Thymus (tissue), 14 donors: Measurements from ENCODE around the gene PPCDC. TPM values are rescaled to one million over a fixed set of nuclear protein-coding genes. Genes with fewer than 3 reads are reported as not detected.

Experiments
- DNase-seq, 9 donors: peaks; one replicate each; pipeline ENCODE4 v3.0.0-alpha.2; 2013; ENCODE audit warnings: low spot score in 9 of 9, low read depth in 6 of 9, missing footprints in 1 of 9
- H3K27ac ChIP-seq, 2 donors: one replicate each; pipeline ENCODE4 v1.5.1; 2013; ENCODE audit warnings: control low read depth in 1 of 2, low read depth in 1 of 2, low read length in 1 of 2, mild to moderate bottlenecking in 1 of 2, moderate library complexity in 1 of 2
- H3K27me3 ChIP-seq, 2 donors: one replicate each; pipeline ENCODE4 v1.5.1; 2013; ENCODE audit warnings: low read length in 1 of 2; ENCODE audit not compliant: control insufficient read depth in 2 of 2, insufficient read depth in 1 of 2
- H3K36me3 ChIP-seq, 2 donors: one replicate each; pipeline ENCODE4 v1.5.1; 2013; ENCODE audit warnings: low read length in 1 of 2, mild to moderate bottlenecking in 1 of 2, moderate library complexity in 1 of 2; ENCODE audit not compliant: control insufficient read depth in 2 of 2, insufficient read depth in 2 of 2
- H3K4me1 ChIP-seq, 2 donors: one replicate each; pipeline ENCODE4 v1.5.1; 2013; ENCODE audit warnings: low read length in 2 of 2; ENCODE audit not compliant: control insufficient read depth in 2 of 2, insufficient read depth in 2 of 2
- H3K4me3 ChIP-seq, 2 donors: one replicate each; pipeline ENCODE4 v1.5.1; 2013; ENCODE audit warnings: low read length in 2 of 2, control low read depth in 1 of 2, mild to moderate bottlenecking in 1 of 2
- H3K9me3 ChIP-seq, 2 donors: one replicate each; pipeline ENCODE4 v1.5.1; 2013; ENCODE audit warnings: low read length in 1 of 2, mild to moderate bottlenecking in 1 of 2; ENCODE audit not compliant: control insufficient read depth in 2 of 2, insufficient read depth in 1 of 2
- WGBS: extraction: QIAGEN DNeasy Blood & Tissue Kit; methylation state at CpG from one replicate; pipeline ENCODE4 v1.1.7; 2013; 5-methylcytosine and 5-hydroxymethylcytosine counted together
- long read RNA-seq, 10 donors: transcript quantifications; one replicate each; lab custom pipeline, GENCODE V29; 2026
- polyA plus RNA-seq: library from polyadenylated mRNA; stranded (reverse); fragments of 200-250 nt; gene quantifications from one replicate; pipeline ENCODE4 v1.2.3, GENCODE V29; 2013
- total RNA-seq: library from RNA; stranded (reverse); fragments of 120-200 nt; gene quantifications from one replicate; pipeline ENCODE4 v1.2.4, GENCODE V29; 2013
- donor health status: healthy.

PPCDC gene, protein sequence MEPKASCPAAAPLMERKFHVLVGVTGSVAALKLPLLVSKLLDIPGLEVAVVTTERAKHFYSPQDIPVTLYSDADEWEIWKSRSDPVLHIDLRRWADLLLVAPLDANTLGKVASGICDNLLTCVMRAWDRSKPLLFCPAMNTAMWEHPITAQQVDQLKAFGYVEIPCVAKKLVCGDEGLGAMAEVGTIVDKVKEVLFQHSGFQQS
- total RNA-seq (11.3 TPM), polyA plus RNA-seq (20.9 TPM)
- long read RNA-seq, donor 1: 0 reads
- long read RNA-seq, donor 2: 0 reads
- long read RNA-seq, donor 3, partial matches to known transcripts: 0 of 2 reads
- long read RNA-seq, donor 3, other reads (novel, unspliced or antisense): 0 of 2 reads
- long read RNA-seq, donor 4, partial matches to known transcripts: 0 of 4 reads
- long read RNA-seq, donor 4, other reads (novel, unspliced or antisense): 0 of 4 reads
- long read RNA-seq, donor 5, partial matches to known transcripts: 0 of 4 reads
- long read RNA-seq, donor 5, other reads (novel, unspliced or antisense): 0 of 4 reads
- long read RNA-seq, donor 6, partial matches to known transcripts: 0 of 3 reads
- long read RNA-seq, donor 6, other reads (novel, unspliced or antisense): 0 of 3 reads
- long read RNA-seq, donor 7, partial matches to known transcripts: 0 of 2 reads
- long read RNA-seq, donor 7, other reads (novel, unspliced or antisense): 0 of 2 reads
- long read RNA-seq, donor 8, partial matches to known transcripts: 0 of 2 reads
- long read RNA-seq, donor 8, other reads (novel, unspliced or antisense): 0 of 2 reads
- long read RNA-seq, donor 9, partial matches to known transcripts: 0 of 4 reads
- long read RNA-seq, donor 9, other reads (novel, unspliced or antisense): 0 of 4 reads
- long read RNA-seq, donor 10, partial matches to known transcripts: 0 of 2 reads
- long read RNA-seq, donor 10, other reads (novel, unspliced or antisense): 0 of 2 reads

DNA sequence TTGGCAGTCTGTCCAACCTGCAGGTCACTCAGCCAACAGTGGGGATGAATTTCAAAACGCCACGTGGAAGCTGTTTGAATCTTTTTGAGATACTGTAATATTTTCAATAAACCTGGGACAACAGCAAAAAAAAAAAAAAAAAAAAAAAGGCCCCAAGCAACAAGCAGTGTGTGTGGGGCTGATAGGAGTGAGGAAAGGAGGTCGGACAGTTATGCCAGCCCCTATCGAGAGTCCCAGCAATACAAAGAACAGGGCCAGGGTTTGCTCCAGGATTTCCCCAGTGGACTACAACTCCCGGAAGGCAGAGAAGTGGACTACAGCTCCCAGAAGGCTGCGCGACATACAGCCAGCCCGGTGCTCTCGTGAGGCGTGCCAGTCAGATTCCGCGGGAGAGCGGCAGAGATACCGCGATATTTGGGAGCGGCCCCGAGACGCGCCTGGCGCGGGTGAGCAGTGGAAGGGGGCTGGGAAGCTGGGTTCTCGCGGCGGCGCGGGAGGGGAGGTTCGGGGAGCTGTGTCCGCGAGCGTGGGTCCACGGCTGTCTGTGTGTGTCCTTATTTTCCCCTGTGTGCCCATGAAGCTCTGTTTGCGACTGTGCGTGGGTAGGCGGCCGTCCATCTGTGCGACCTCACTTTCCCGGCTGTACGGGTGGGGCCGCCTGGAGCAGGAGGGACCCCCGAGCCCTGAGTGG is at the start of gene PPCDC:
Gene PPCDC (plus strand): TSS at position 410 of the 691 bp plus-strand sequence. CDS start 4,729 bp downstream, outside the sequence.
- WGBS: 4% methylated on average over 40 of the region's 40 CpGs
- Histone ChIP-seq H3K9me3 (no peaks in the 10 kb centered on the region), H3K27ac (peak within 1 kb of the TSS; percentile 70 to 86), H3K4me1 (peaks cover 8 to 30% of the 10 kb centered on the region in 2 donors), H3K36me3 (peaks cover 0 to 5% of the 10 kb centered on the region in 2 donors), H3K27me3 (no peaks in the 10 kb centered on the region), H3K4me3 (peak within 1 kb of the TSS; percentile 79 to 80)
- peak; percentile 86 to 97 (median 92) for DNase-seq

DNA sequence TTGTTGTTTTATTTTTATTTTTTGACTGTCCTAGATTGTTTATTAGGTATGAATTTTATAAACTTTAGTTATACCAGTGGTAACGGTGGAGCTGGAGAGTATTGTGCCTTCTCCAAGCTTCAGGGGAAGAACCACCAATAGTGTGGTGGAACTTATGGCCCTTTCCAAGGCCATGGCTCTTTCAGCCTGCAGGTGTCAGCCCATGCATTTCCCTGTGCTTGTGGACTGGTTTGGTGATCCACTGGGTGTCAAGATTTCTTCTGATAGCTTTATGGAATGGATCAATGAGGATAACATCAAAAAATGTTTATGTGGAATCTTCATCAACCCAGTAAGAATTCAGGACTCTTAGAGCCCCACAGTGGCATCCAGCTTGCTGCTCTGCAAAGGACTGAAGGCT is 47.2 kb upstream of the PPCDC start:
- H3K27ac ChIP-seq: no peak overlapping the region
- DNase-seq: no peak
- peaks cover 0 to 6% of the 10 kb centered on the region in 2 donors for H3K27me3 ChIP-seq
- no peaks in the 10 kb centered on the region for H3K9me3 ChIP-seq
- no peaks in the 10 kb centered on the region for H3K36me3 ChIP-seq
- WGBS: 100% methylated on average over 1 of the region's 1 CpG
- H3K4me3 ChIP-seq: no peak overlapping the region
- H3K4me1 ChIP-seq: no peaks in the 10 kb centered on the region

DNA sequence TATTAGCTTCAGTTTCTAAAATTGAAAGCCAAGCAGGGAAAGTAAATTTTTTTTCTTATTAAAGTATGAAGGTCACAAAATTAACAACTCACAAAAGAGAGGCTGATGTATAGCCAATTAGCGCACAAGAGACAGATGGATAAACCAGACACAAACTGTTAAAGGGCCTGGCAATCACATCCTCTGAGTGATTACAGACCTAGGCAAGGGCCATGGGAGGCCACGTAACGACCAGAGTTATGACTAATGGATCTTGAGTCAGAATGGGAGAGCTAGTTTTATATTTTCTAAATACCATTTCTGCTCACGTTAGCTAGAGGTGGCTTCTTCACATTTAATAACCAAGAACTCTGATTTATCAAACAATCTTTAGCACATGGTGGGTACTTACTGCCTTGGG is 45.8 kb upstream of the PPCDC start:
- H3K27ac ChIP-seq: no peak overlapping the region
- no peak overlapping the region for H3K4me3 ChIP-seq
- H3K27me3 ChIP-seq: peaks cover 0 to 4% of the 10 kb centered on the region in 2 donors
- no peak for DNase-seq
- no peaks in the 10 kb centered on the region for H3K4me1 ChIP-seq
- no peaks in the 10 kb centered on the region for H3K9me3 ChIP-seq
- H3K36me3 ChIP-seq: no peaks in the 10 kb centered on the region
- 91% methylated on average over 4 of the region's 4 CpGs for WGBS

DNA sequence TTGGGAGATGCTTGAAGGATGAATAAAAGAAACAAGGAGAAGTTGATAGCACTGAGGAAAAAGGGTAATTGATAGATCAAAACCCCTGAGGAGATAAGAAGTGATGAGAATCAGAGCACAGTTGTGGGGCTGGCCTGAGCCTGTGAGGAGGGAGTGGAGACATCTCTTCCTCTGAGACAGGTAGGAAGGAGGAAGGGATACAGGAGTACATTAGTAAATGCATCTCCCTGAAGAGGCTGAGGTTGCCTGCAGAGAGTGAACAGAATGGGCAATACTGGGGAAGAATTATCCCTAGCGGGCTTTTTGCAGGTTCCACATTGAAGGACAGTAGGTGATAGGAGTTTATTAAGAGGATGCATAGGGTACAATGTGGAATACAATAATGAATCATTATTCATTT is 45.3 kb upstream of the PPCDC start:
- Histone ChIP-seq H3K27me3 (peaks cover 0 to 3% of the 10 kb centered on the region in 2 donors), H3K9me3 (no peaks in the 10 kb centered on the region), H3K4me3 (no peak overlapping the region), H3K27ac (no peak overlapping the region), H3K4me1 (no peaks in the 10 kb centered on the region), H3K36me3 (no peaks in the 10 kb centered on the region)
- DNase-seq: no peak
- 100% methylated on average over 1 of the region's 1 CpG for WGBS

DNA sequence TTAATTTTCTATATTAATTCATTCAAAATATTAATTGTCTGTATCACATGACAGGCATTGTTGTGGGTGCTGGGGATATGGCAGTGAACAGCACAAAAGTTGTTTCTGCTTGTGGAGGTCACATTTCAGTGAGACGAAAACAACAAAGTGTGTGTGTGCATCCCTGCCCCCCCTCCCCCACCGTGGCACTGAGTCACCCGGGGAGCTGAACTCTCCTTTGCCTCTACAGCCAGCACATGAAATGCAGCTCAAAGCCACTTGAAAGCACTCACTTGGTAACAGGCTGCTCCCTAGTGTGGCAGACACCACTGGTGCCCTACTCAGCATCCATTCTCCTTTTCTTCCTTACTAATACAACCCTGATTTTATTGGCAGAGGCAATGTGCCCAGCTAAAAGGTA is 44.9 kb upstream of the PPCDC start:
- WGBS: 33% methylated on average over 3 of the region's 3 CpGs
- H3K27ac ChIP-seq: no peak overlapping the region
- H3K4me1 ChIP-seq: no peaks in the 10 kb centered on the region
- no peak for DNase-seq
- no peak overlapping the region for H3K4me3 ChIP-seq
- no peaks in the 10 kb centered on the region for H3K36me3 ChIP-seq
- no peaks in the 10 kb centered on the region for H3K9me3 ChIP-seq
- H3K27me3 ChIP-seq: peaks cover 0 to 3% of the 10 kb centered on the region in 2 donors

DNA sequence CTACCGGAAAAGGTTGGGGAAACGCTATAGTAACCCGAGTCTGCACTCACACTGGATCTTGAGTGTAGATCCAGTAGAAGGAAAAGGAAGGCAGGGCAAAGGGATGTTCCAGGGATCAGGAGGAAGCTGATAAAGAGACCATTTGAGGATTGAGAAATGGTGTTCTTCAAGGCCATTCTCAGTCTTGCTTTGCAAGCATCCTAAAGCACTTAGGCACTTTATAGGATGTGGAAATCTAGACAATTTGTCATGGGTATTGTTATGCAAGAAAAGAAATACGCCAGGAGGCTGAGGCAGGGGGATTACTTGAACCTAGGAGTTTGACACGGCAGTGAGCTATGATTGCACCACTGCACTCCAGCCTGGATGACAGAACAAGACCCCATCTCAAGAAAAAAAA is 41.2 kb upstream of the PPCDC start:
- H3K4me3 ChIP-seq: no peak overlapping the region
- H3K9me3 ChIP-seq: no peaks in the 10 kb centered on the region
- WGBS: 82% methylated on average over 5 of the region's 5 CpGs
- H3K36me3 ChIP-seq: no peaks in the 10 kb centered on the region
- DNase-seq: no peak
- H3K4me1 ChIP-seq: no peaks in the 10 kb centered on the region
- no peak overlapping the region for H3K27ac ChIP-seq
- peaks cover 0 to 8% of the 10 kb centered on the region in 2 donors for H3K27me3 ChIP-seq

DNA sequence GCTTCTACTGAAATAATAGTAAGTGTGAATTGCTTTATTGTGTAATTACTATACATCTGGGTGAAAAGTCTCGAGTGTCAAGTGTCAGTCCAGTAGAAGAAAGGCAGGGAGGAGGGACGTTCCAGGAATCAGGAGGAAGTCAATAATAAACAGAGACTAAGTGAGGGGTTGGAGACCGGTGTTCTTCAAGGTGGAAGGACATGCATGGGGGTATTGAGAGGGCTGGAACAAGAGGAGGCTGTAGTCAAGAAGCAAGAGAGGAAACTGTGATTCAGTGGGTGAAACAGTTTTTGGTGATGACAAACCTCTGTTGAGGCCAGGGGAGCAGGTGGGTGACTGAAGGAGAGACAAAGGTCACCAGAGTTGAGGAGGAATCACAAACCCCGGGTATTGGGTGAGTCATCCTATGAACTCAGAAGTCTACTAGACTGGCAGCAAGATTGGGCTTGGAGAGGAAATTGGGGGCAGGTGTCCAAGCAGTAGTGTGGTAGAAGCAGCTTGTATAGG is 39.6 kb upstream of the PPCDC start:
- Histone ChIP-seq H3K27me3 (peaks cover 0 to 12% of the 10 kb centered on the region in 2 donors), H3K27ac (no peak overlapping the region), H3K9me3 (no peaks in the 10 kb centered on the region), H3K4me1 (no peaks in the 10 kb centered on the region), H3K4me3 (no peak overlapping the region), H3K36me3 (no peaks in the 10 kb centered on the region)
- no peak for DNase-seq
- WGBS: 59% methylated on average over 4 of the region's 4 CpGs

DNA sequence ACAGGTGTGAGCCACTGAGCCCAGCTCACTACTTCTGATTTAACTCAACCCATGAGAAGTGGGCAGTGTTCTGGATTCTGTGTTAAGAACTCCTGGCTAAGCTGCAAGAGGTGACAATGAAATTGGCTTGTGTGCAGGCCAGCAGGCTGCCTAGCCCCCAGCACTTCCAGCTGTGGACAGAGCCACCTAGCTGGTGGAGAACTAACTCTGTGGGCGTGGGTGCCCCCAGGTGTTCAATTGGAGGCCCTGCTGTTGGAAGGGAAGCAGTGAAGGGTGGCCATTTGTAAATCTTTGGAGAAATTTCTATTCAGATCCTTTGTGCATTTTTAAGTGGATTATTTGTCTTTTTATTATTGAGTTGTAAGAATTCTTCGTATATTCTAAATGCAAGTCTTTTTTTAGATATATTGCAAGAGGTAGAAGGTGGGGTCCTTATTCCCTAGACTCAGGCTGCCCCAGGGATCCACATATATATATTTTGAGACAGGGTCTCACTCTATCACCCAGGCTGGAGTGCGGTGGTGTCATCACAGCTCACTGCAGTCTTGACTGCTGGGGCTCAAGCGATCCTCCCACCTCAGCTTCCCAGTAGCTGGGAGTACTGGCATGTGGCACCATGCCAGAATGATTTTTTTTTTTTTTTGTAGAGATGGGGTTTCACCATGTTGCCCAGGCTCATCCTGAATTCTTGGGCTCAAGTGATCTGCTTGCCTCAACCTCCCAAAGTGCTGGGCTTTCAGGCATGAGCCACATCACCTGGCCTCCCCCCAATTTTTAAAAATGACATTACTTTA is 35.2 kb upstream of the PPCDC start:
- Histone ChIP-seq H3K9me3 (no peaks in the 10 kb centered on the region), H3K36me3 (no peaks in the 10 kb centered on the region), H3K4me3 (no peak overlapping the region), H3K4me1 (no peaks in the 10 kb centered on the region), H3K27ac (no peak overlapping the region), H3K27me3 (peaks cover 0 to 11% of the 10 kb centered on the region in 2 donors)
- peak in 4 of 9 donors; percentile 3 to 47 (median 22) for DNase-seq
- WGBS: 55% methylated on average over 4 of the region's 4 CpGs
